B cell (primary cell): ENCODE results near the gene ZFPL1. TPM values are rescaled to one million over a fixed set of nuclear protein-coding genes. Genes with fewer than 3 reads are reported as not detected.

ENCODE experiments used
- ATAC-seq: fragments of 200-7000 bp; cut with Tn5 transposase; one replicate; pipeline ENCODE4 v1.10.0; 2021; ENCODE audit warnings: low read depth, mild to moderate bottlenecking, moderate number of reproducible peaks, moderate library complexity
- CTCF ChIA-PET: fragments of 350-600 bp; sonication (Branson Sonifier 250); formaldehyde crosslinking; loops from one replicate; lab custom pipeline; 2021; ENCODE audit warnings: antibody characterized with exemption, inconsistent platforms; lab: Charles Lee
- POLR2A ChIA-PET: fragments of 350-600 bp; sonication (Branson Sonifier 250); formaldehyde crosslinking; loops from one replicate; lab custom pipeline; 2021; ENCODE audit warnings: antibody characterized with exemption; lab: Charles Lee
- DNase-seq: peaks from one replicate; pipeline ENCODE4 v3.0.0; 2013
- H2AFZ ChIP-seq: 2 replicates; pipeline ENCODE4 v1.6.1; 2012; ENCODE audit warnings: mild to moderate bottlenecking, low read depth, low read length; ENCODE audit not compliant: insufficient read depth, poor library complexity, severe bottlenecking
- H3K27ac ChIP-seq, 2 donors: 1 replicate in 1 of 2; 2 replicates in 1 of 2; pipeline ENCODE4 v1.5.1; 2012 to 2013; ENCODE audit warnings: low read length in 2 of 2, mild to moderate bottlenecking in 2 of 2, moderate library complexity in 1 of 2
- H3K27me3 ChIP-seq, 4 experiments: fragments of 200-600 bp in 1 of 4; sonication (generic) in 1 of 4; replicated peaks in 1 of 4; 1 replicate in 2 of 4; 2 replicates in 2 of 4; pipeline versions ENCODE4 v1.6.1 to v1.7.0; 2013 to 2016; ENCODE audit warnings: low read length in 3 of 4, mild to moderate bottlenecking in 2 of 4, mixed read lengths in 1 of 4, moderate library complexity in 1 of 4; ENCODE audit not compliant: insufficient read depth in 4 of 4, control insufficient read depth in 3 of 4; ENCODE audit errors: control extremely low read depth in 1 of 4
- H3K36me3 ChIP-seq, 2 experiments: replicated peaks in 1 of 2; 1 replicate in 1 of 2; 2 replicates in 1 of 2; pipeline versions ENCODE4 v1.6.1 to v1.7.1; 2013; ENCODE audit warnings: low read length in 1 of 2; ENCODE audit not compliant: insufficient read depth in 2 of 2, control insufficient read depth in 1 of 2; ENCODE audit errors: control extremely low read depth in 1 of 2, extremely low read depth in 1 of 2
- H3K4me1 ChIP-seq, 2 donors: fragments of 200-600 bp in 1 of 2; sonication (generic) in 1 of 2; 1 replicate in 1 of 2; 2 replicates in 1 of 2; pipeline versions ENCODE4 v1.5.1 to v1.6.1; 2013 to 2017; ENCODE audit warnings: low read length in 2 of 2; ENCODE audit not compliant: control insufficient read depth in 2 of 2, insufficient read depth in 2 of 2
- H3K4me2 ChIP-seq: replicated peaks from 2 replicates; pipeline ENCODE3; 2012; ENCODE audit warnings: mild to moderate bottlenecking, low read depth, low read length; ENCODE audit not compliant: poor library complexity, severe bottlenecking
- H3K4me3 ChIP-seq, 5 experiments: fragments of 200-600 bp in 1 of 5; sonication (generic) in 1 of 5; 1 replicate in 3 of 5; 2 replicates in 2 of 5; pipeline versions ENCODE4 v1.5.1 to v1.7.0; 2011 to 2016; ENCODE audit warnings: low read length in 4 of 5, mild to moderate bottlenecking in 4 of 5, low read depth in 2 of 5, control low read depth in 1 of 5, moderate library complexity in 1 of 5; ENCODE audit not compliant: insufficient read depth in 1 of 5; ENCODE audit errors: control extremely low read depth in 1 of 5, extremely low read depth in 1 of 5
- H3K79me2 ChIP-seq: fragments of 200-600 bp; sonication (generic); one replicate; pipeline ENCODE4 v1.6.0; 2016; ENCODE audit warnings: low read length; ENCODE audit not compliant: control insufficient read depth, insufficient read depth
- H3K9ac ChIP-seq: fragments of 200-600 bp; sonication (generic); 2 replicates; pipeline ENCODE4 v1.6.1; 2017; ENCODE audit warnings: mild to moderate bottlenecking, low read length, moderate library complexity
- H3K9me3 ChIP-seq, 3 donors: one replicate each; pipeline versions ENCODE4 v1.6.1 to v1.7.1; 2013; ENCODE audit warnings: low read length in 2 of 3; ENCODE audit not compliant: control insufficient read depth in 2 of 3, insufficient read depth in 1 of 3; ENCODE audit errors: control extremely low read depth in 1 of 3
- H4K20me1 ChIP-seq: 2 replicates; pipeline ENCODE4 v1.6.0; 2012; ENCODE audit warnings: mild to moderate bottlenecking, low read length; ENCODE audit not compliant: insufficient read depth, control insufficient read depth, poor library complexity, severe bottlenecking
- H3K27ac Mint-ChIP-seq: one replicate; pipeline ENCODE4 v1.8.0; 2021; ENCODE audit warnings: mixed read lengths
- H3K27me3 Mint-ChIP-seq: one replicate; pipeline ENCODE4 v1.8.0; 2021; ENCODE audit warnings: mixed read lengths
- H3K4me1 Mint-ChIP-seq: one replicate; pipeline ENCODE4 v1.8.0; 2021; ENCODE audit warnings: mixed read lengths
- H3K4me3 Mint-ChIP-seq: one replicate; pipeline ENCODE4 v1.8.0; 2021; ENCODE audit warnings: mixed read lengths
- H3K9me3 Mint-ChIP-seq: one replicate; pipeline ENCODE4 v1.8.0; 2022; ENCODE audit warnings: mixed read lengths; ENCODE audit not compliant: insufficient read depth
- EZH2 ChIP-seq: IDR thresholded peaks from 2 replicates; pipeline ENCODE4 v1.6.1; 2012; ENCODE audit warnings: borderline replicate concordance, low read depth, mild to moderate bottlenecking, moderate library complexity, low read length; ENCODE audit not compliant: insufficient read depth, poor library complexity, severe bottlenecking
- WGBS: methylation state at CpG from one replicate; pipeline ENCODE4 v1.1.5; 2013; ENCODE audit warnings: missing lambda C conversion rate; ENCODE audit not compliant: insufficient coverage; 5-methylcytosine and 5-hydroxymethylcytosine counted together
- intact Hi-C: fragments of 100-400 bp; cut with micrococcal nuclease; formaldehyde crosslinking; loops from one replicate; pipeline ENCODE4 v1.10.0; 2022
- polyA plus RNA-seq: library from polyadenylated mRNA; depleted of rRNA; stranded (reverse); fragments of >200 nt; gene quantifications from 2 replicates; pipeline ENCODE4 v1.2.3, GENCODE V29; 2012
- total RNA-seq, 2 donors: library from RNA; stranded (reverse); fragments of 120-200 nt in 1 of 2; gene quantifications; 1 replicate in 1 of 2; 2 replicates in 1 of 2; pipeline versions ENCODE4 v1.2.3 to v1.2.4, GENCODE V29; 2013 to 2022
- TF ChIP-seq, protein P1 (sequence below): fragments of 200-600 bp; IDR thresholded peaks from one replicate; pipeline ENCODE4 v1.8.0; 2022; ENCODE audit warnings: antibody characterized with exemption, mild to moderate bottlenecking

Gene ZFPL1
- total and polyA plus RNA-seq, 2 donors (not counting 1 experiment from before 2014, with no cell fraction given), result 57.3 to 79.2 TPM

DNA sequence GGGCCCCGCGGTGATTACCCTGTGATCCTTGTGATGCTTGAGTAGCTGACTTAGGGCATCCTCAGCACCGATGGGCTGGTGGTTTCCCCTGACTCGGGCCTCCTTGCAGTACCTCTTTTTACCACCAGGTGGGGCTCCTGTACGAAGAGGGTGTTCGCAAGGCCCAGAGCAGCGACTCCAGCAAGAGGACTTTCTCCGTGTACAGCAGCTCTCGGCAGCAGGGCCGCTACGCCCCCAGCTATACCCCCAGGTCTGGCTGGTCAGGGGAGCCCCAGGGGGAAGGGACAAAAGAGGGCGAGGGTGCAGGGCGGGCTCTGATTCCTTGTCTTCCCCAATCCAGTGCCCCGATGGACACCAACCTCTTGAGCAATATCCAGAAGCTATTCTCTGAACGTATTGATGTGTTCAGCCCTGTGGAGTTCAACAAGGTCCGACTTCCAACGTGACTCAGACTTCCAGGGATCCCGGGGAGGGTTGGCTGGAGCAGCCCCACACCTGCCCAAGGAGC, 26.4 kb downstream of the ZFPL1 start:
- 15% methylated on average over 18 of the region's 18 CpGs for WGBS
- DNase-seq (peak; percentile 95), ATAC-seq (peak; percentile 60)
- Histone ChIP-seq H3K9ac (no peak overlapping the region), H3K36me3 (peaks cover 0 to 33% of the 10 kb centered on the region in 2 experiments), H3K27ac (no peak overlapping the region), H3K79me2 (peaks cover 49% of the 10 kb centered on the region), H3K4me2 (peak overlapping the region; percentile 99), H3K4me1 (peaks cover 21 to 37% of the 10 kb centered on the region in 2 donors), H2AFZ (no peak overlapping the region), H3K27me3 (no peaks in the 10 kb centered on the region), H3K9me3 (no peaks in the 10 kb centered on the region), H3K4me3 (no peak overlapping the region), H4K20me1 (peaks cover 35% of the 10 kb centered on the region)
- CTCF ChIA-PET, result interaction anchor here (0.6 to 7.7 kb wide), 39 partner anchors 10 to 421 kb away, joined by 3 to 118 read pairs (median 5); partner anchors contain the start of genes ARL2, CAPN1, CDC42EP2 and CDCA5
- H3K9me3 Mint-ChIP-seq, result no peaks in the 10 kb centered on the region
- H3K4me1 Mint-ChIP-seq, result peaks cover 41% of the 10 kb centered on the region
- POLR2A ChIA-PET, result interaction anchor here (0.5 to 3.6 kb wide), 8 partner anchors 11 to 259 kb away, joined by 3 to 27 read pairs (median 10); partner anchors contain the start of genes ARL2, CAPN1, FAU and MRPL49
- no peak for TF ChIP-seq EZH2
- TF ChIP-seq, protein P1, sequence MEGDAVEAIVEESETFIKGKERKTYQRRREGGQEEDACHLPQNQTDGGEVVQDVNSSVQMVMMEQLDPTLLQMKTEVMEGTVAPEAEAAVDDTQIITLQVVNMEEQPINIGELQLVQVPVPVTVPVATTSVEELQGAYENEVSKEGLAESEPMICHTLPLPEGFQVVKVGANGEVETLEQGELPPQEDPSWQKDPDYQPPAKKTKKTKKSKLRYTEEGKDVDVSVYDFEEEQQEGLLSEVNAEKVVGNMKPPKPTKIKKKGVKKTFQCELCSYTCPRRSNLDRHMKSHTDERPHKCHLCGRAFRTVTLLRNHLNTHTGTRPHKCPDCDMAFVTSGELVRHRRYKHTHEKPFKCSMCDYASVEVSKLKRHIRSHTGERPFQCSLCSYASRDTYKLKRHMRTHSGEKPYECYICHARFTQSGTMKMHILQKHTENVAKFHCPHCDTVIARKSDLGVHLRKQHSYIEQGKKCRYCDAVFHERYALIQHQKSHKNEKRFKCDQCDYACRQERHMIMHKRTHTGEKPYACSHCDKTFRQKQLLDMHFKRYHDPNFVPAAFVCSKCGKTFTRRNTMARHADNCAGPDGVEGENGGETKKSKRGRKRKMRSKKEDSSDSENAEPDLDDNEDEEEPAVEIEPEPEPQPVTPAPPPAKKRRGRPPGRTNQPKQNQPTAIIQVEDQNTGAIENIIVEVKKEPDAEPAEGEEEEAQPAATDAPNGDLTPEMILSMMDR, result peak; percentile 96
- peak overlapping the region; percentile 65 for H3K4me3 Mint-ChIP-seq
- H3K27me3 Mint-ChIP-seq, result no peaks in the 10 kb centered on the region
- intact Hi-C loops, result loop anchor here (1.0 to 10.0 kb wide), 10 partner anchors 12 to 504 kb away; partner anchors contain the start of genes ARL2, ATG2A, CDC42BPG and CDC42EP2
- H3K27ac Mint-ChIP-seq, result peak overlapping the region; percentile 80
